Measurements from ENCODE around the gene ATG2A.

- TF ChIP-seq CTCF (IDR thresholded peaks at IDR 0.05; ENCODE audit: insufficient read depth, low read depth, low read length) = no peak
- TF ChIP-seq EZH2 (IDR thresholded peaks at IDR 0.05; ENCODE audit: insufficient read depth, low read length) = no peak
Measured at GRCh38 chr11:64929625-64930024, 12.6 kb upstream of the ATG2A start.

Measured in astrocyte (in vitro differentiated cells and primary cell).